GM12872 (cell line): ENCODE data around the gene FASTKD3.

Experiments
- CTCF ChIP-seq: IDR thresholded peaks from 3 replicates; pipeline ENCODE4 v1.5.1; 2011; ENCODE audit warnings: low read depth, mild to moderate bottlenecking, low read length, moderate library complexity; ENCODE audit not compliant: insufficient read depth

The FASTKD3 gene

DNA sequence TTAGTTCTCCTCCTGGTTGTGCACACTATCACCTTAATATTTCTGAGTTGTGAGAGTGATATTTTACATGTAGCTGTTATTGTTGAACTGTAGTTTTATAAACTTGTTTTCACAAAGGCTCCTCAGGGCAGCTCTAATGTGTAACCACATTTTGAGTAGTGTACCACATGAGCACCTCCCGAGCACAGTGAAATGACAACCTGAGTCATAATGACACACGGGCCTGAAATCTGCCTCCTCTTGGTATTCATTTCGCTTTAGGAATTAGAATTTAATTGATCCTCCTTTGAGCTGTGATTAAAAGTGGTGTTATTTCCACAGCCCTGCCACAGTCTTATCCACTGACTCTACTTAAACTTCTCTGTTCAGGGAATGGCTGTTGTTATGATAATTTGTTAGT, 8.0 kb upstream of the FASTKD3 start:
- TF ChIP-seq CTCF: no peak

DNA sequence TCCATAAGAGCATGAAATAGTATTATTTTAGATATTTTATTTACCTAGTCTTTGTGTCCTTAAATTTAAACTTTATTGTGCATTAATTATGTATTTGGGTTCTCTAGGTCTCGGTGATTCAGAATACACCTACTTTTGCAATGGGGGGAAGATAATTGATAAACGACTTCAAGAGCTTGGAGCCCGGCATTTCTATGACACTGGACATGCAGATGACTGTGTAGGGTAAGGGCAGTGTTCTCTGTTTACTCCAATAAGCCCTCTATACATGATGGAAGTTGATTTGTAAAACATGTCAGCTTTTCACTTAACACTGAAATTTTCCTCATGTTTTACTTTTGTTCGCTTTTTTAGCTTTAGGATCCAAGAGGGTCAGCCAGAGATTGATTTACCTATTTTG, 6.3 kb upstream of the FASTKD3 start:
- TF ChIP-seq CTCF: no peak

DNA sequence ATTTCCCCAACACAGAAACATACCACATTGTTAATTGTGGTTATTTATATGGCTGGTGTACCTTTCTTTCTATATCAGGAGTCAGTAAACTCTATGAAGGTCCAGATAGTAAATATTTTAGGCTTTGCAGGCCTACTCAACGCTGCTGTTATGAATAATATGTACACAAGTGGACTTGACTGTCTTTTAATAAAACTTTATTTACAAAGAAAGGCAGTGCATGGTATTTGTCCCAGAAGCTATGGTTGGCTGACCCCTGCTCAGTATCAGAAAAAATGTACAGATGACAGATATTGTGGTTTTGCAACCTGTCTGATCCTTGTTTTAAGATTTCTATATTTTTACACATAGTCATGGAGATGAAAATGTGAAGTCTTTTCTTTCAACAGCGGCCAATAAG, 5.8 kb upstream of the FASTKD3 start:
- TF ChIP-seq CTCF: no peak

GRCh38 chr5:7873216-7873615, 4.4 kb upstream of the FASTKD3 start:
- no peak for TF ChIP-seq CTCF

DNA sequence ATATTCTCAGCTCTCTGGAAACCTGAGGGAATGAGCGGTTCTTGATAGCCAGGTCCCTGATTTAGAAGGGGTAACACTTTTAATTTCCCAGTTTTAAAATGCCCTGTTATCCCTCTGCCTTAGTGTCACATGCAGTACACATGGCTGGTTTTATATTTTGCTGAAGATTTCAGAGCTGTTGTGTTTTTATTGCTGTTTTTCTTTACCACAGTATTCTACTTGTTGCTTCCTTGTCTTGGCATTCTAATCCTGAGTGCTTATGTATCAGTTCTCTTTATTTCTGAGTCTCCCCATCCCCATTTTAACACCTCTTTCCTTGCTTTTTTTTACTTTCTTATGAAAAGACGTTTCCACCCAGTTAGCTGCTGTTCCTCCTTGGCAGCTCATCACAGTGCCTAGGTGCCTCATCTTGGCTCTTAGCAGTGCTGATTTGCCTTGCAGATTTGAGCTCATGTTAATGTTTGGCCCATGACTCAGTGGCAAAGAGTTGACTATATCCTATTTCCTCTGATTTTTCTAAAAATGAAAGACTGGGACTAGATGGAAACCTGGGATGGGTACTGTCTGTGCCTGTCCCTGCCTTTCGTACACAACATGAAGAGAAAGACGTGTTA, 3.8 kb upstream of the FASTKD3 start:
- no peak for TF ChIP-seq CTCF

DNA sequence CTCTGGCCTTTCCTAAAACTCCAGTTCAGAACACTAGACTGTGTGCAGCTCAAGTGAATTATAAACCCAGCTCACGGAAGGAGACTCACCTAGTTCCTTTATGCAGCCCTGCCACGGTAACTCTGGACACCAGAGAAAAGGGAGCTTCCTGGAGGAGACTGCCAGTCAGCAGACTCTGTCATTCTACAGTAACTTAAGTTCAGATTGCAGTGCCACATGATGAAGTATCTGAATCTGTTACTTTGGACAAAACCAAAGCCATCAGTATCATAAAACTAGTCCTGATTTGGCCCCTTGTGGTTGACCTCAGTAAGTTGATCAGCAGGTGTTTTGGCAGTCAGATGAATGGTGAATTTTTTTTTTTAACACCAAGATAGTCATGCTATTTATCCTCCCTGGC, 2.8 kb upstream of the FASTKD3 start:
- no peak for TF ChIP-seq CTCF

GRCh38 chr5:7869474-7870136, 774 bp upstream of the FASTKD3 start:
- no peak for TF ChIP-seq CTCF
